GM23248 (cell line): ENCODE measurements around the gene WRNIP1.

Source experiments
- EZH2 ChIP-seq: fragments of 200-600 bp; sonication (generic); IDR thresholded peaks from 2 replicates; pipeline ENCODE4 v1.6.1; 2018; ENCODE audit warnings: antibody characterized with exemption, mild to moderate bottlenecking; ENCODE audit not compliant: insufficient read depth, poor library complexity, severe bottlenecking
- EZH2phosphoT487 ChIP-seq: fragments of 200-600 bp; sonication (generic); IDR thresholded peaks from 2 replicates; pipeline ENCODE4 v1.6.1; 2018; ENCODE audit warnings: antibody characterized with exemption, moderate library complexity, mild to moderate bottlenecking, low read depth; ENCODE audit not compliant: insufficient read depth

GRCh38 chr6:2831392-2831791 lies 66.2 kb downstream of the WRNIP1 start:
- no peak for TF ChIP-seq EZH2
- no peak for TF ChIP-seq EZH2phosphoT487
